NB4 (cell line): ENCODE results near the gene CDH13.

Experiments used
- MYC ChIP-seq: IDR thresholded peaks from 2 replicates; pipeline ENCODE4 v1.6.1; 2011; ENCODE audit warnings: low read depth, low read length
- POLR2A ChIP-seq: IDR thresholded peaks from 2 replicates; pipeline ENCODE4 v1.6.1; 2011; ENCODE audit warnings: mild to moderate bottlenecking; ENCODE audit not compliant: insufficient read length; ENCODE audit errors: extremely low read depth
- TF ChIP-seq, protein P1 (sequence below): IDR thresholded peaks from 2 replicates; pipeline ENCODE4 v1.6.1; 2011; ENCODE audit warnings: low read depth, low read length
- TF ChIP-seq, protein P2 (sequence below): IDR thresholded peaks from one replicate; pipeline ENCODE4 v1.5.1; 2012; ENCODE audit warnings: low read depth, low read length

DNA sequence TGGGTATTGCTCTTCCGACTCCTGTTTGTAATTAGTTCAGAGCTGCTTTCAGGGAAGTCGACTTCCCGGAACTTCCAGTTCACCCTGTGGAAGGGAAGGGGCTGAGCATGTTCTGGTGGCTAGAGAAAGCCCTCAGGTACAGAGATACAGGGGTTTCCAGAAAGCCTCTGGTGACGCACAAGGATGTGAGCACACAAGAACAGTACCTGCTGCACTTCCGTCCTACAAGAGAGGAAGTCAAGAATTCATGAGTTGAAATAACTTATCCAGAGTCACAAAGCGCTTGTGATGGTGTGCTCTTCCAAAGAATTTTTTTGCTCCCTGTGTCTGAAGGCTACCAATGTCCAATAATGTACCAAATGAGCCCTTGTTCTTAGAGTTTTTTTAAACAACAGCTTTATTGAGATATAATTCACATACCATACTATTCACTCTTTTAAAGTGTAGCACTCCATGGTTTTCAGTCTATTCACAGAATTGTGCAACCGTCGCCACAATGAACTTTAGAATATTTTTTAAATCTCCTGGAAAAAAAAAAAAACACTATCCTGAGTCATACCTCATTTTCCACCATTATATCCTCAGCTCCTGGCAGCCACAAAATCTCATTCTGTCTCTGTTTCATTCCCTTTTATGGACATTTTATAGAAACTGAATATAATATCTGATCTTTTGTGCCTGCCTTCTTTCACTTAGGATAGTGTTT, 327.6 kb downstream of the CDH13 start:
- TF ChIP-seq, protein P1, sequence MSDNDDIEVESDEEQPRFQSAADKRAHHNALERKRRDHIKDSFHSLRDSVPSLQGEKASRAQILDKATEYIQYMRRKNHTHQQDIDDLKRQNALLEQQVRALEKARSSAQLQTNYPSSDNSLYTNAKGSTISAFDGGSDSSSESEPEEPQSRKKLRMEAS, result no peak
- TF ChIP-seq, protein P2, sequence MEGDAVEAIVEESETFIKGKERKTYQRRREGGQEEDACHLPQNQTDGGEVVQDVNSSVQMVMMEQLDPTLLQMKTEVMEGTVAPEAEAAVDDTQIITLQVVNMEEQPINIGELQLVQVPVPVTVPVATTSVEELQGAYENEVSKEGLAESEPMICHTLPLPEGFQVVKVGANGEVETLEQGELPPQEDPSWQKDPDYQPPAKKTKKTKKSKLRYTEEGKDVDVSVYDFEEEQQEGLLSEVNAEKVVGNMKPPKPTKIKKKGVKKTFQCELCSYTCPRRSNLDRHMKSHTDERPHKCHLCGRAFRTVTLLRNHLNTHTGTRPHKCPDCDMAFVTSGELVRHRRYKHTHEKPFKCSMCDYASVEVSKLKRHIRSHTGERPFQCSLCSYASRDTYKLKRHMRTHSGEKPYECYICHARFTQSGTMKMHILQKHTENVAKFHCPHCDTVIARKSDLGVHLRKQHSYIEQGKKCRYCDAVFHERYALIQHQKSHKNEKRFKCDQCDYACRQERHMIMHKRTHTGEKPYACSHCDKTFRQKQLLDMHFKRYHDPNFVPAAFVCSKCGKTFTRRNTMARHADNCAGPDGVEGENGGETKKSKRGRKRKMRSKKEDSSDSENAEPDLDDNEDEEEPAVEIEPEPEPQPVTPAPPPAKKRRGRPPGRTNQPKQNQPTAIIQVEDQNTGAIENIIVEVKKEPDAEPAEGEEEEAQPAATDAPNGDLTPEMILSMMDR, result no peak
- TF ChIP-seq MYC (no peak), POLR2A (no peak)
